Measurements from ENCODE around the gene PGAM2.
A peak's percentile ranks its signal among the peaks of the same experiment; 100 is the strongest.

The PGAM2 gene

GRCh38 chr7:44103566-44103922, 38.2 kb upstream of the PGAM2 start:
- Mint-ChIP-seq H3K9me3 (no peaks in the 10 kb centered on the region), H3K4me1 (peaks cover 40% of the 10 kb centered on the region), H3K36me3 (ENCODE audit: low read depth) (peaks cover 4% of the 10 kb centered on the region), H3K27me3 (ENCODE audit: low read depth, poor library complexity) (peaks cover 13% of the 10 kb centered on the region), H3K27ac (no peak overlapping the region), H3K4me3 (peak overlapping the region; percentile 78)
- DNase-seq, result no peak
- TF ChIP-seq CTCF (IDR thresholded peaks at IDR 0.05), result no peak

GRCh38 chr7:44102846-44103565, 37.6 kb upstream of the PGAM2 start:
- DNase-seq, result no peak
- H3K27me3 Mint-ChIP-seq (ENCODE audit: low read depth, poor library complexity), result peaks cover 13% of the 10 kb centered on the region
- peaks cover 4% of the 10 kb centered on the region for H3K36me3 Mint-ChIP-seq (ENCODE audit: low read depth)
- H3K9me3 Mint-ChIP-seq, result no peaks in the 10 kb centered on the region
- no peak for TF ChIP-seq CTCF (IDR thresholded peaks at IDR 0.05)
- peak overlapping the region; percentile 78 for H3K4me3 Mint-ChIP-seq
- no peak overlapping the region for H3K27ac Mint-ChIP-seq
- peaks cover 40% of the 10 kb centered on the region for H3K4me1 Mint-ChIP-seq

- Mint-ChIP-seq H3K27me3 (ENCODE audit: low read depth, poor library complexity) (peaks cover 13% of the 10 kb centered on the region), H3K36me3 (ENCODE audit: low read depth) (peaks cover 4% of the 10 kb centered on the region), H3K9me3 (no peaks in the 10 kb centered on the region), H3K4me3 (peak overlapping the region; percentile 59), H3K27ac (no peak overlapping the region), H3K4me1 (peaks cover 41% of the 10 kb centered on the region)
- no peak for TF ChIP-seq CTCF (IDR thresholded peaks at IDR 0.05)
- DNase-seq, result no peak
Observed at GRCh38 chr7:44101966-44102845, 36.8 kb upstream of the PGAM2 start.

GRCh38 chr7:44101303-44101965, 36.1 kb upstream of the PGAM2 start:
- H3K4me3 Mint-ChIP-seq, result no peak overlapping the region
- H3K36me3 Mint-ChIP-seq (ENCODE audit: low read depth), result peaks cover 4% of the 10 kb centered on the region
- no peak overlapping the region for H3K27ac Mint-ChIP-seq
- TF ChIP-seq CTCF (IDR thresholded peaks at IDR 0.05), result no peak
- no peaks in the 10 kb centered on the region for H3K9me3 Mint-ChIP-seq
- peaks cover 49% of the 10 kb centered on the region for H3K4me1 Mint-ChIP-seq
- no peak for DNase-seq
- H3K27me3 Mint-ChIP-seq (ENCODE audit: low read depth, poor library complexity), result peaks cover 13% of the 10 kb centered on the region

- DNase-seq, result no peak
- H3K27me3 Mint-ChIP-seq (ENCODE audit: low read depth, poor library complexity), result peaks cover 13% of the 10 kb centered on the region
- H3K27ac Mint-ChIP-seq, result no peak overlapping the region
- no peaks in the 10 kb centered on the region for H3K9me3 Mint-ChIP-seq
- no peaks in the 10 kb centered on the region for H3K36me3 Mint-ChIP-seq (ENCODE audit: low read depth)
- no peak overlapping the region for H3K4me3 Mint-ChIP-seq
- H3K4me1 Mint-ChIP-seq, result peaks cover 44% of the 10 kb centered on the region
- TF ChIP-seq CTCF (IDR thresholded peaks at IDR 0.05), result no peak
Observed at GRCh38 chr7:44100458-44101302, 35.3 kb upstream of the PGAM2 start.
